Measurements from ENCODE around the gene AOAH.

- no peak for TF ChIP-seq CTCF (IDR thresholded peaks at IDR 0.05)
- TF ChIP-seq POLR2A (IDR thresholded peaks at IDR 0.05), result no peak
Observed at GRCh38 chr7:36684954-36685353, 39.3 kb downstream of the AOAH start.
